GM18867 (cell line): ENCODE data around the gene PSME3IP1.

Source experiments
- ATAC-seq: cut with Tn5 transposase; IDR thresholded peaks from one replicate; pipeline ENCODE4 v1.9.1; 2021; ENCODE audit warnings: mild to moderate bottlenecking, moderate library complexity; ENCODE audit not compliant: unreplicated experiment

Gene PSME3IP1

DNA sequence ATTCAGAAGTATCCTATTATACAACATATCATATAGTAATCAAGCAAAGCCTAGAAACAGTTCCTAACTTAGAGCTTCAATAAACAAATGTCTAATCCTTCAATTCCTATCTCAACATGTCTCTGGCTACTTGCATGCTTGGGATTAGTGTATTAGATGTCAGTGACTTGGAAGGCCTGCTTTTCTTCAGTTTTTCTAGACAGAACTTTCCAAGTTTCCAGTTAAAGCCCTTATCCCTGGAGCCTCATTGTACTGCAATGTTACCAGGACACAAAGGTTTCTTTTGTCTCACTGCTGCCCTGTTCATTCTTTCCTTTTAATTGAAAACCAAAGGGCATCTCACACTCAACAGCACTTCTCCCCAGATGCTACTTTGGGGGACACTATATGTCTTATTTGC, 16.5 kb downstream of the PSME3IP1 start:
- no peak for ATAC-seq

DNA sequence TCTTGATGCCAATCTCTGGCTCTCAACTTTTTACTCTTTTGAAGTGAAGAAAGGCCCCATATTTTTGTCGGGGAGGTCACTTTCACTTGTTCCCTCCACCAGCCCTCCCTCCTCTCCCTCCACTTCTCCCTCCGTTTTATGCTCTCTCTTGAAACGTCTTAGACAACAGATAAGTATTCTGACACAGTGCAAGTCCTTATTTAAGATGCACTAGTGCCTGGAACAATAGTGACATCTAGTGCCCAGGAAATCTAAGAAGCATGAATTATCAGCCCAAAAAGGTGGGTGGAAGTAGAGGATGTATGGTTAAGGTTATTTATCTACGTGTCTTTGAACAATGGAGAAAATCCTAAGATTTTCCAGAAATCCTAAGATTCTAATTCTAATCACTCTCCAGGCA, 17.9 kb downstream of the PSME3IP1 start:
- no peak for ATAC-seq

DNA sequence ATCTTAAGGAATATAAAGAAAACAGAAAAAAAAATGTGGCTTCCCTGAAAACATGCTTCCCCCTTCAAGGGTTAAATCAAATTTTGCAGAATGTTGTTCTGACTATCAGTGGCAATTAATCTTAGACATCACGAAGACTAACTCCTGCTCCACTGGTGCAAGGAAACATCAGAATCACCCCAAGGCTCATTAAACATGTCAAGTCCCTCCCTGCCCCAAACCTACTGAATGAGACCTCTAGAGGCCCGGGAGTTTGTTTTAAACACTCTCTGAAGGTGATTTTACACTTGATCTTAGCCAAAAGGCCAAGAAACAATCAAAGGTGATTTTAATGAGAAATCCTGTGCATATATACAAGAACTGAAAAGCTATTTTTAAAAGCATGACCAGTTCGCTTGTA, 18.3 kb downstream of the PSME3IP1 start:
- ATAC-seq = no peak

DNA sequence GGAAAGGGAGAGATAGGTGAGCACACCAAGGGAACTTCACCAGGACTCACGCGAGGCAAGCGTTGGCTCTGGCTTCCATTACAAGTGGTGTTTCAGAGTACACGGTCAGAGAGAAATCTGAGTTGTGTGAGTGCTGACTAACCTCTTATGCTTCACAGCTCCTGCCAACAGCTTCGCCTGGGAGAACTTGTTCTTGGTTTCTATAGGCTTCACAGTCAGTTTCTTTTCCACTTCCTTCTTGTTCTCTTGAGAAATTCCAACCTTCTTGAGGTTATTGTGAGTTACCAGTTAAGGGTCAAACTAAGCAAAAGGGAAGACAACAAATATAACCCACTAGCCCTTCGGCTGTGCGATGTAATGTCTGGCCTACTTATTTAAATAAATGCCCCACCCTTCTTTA, 18.9 kb downstream of the PSME3IP1 start:
- no peak for ATAC-seq

DNA sequence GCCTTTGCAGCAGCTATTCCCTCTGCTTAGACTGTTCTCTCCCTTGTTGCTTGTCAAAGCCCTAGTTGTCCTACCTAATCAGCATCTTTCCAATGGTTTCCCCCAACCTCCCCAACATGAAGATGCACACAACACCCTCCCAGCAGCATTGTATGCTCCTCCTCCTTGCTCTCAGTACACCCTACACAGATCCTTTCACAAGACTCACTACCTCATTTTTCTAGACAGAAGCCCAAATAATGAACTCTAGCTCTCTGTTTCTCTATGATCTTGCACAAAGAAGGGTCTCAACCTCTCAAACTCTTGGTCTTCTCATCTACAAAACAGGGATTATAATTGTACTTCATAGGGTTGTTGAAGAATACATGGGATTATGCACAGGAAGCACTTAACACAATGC, 19.4 kb downstream of the PSME3IP1 start:
- no peak for ATAC-seq

DNA sequence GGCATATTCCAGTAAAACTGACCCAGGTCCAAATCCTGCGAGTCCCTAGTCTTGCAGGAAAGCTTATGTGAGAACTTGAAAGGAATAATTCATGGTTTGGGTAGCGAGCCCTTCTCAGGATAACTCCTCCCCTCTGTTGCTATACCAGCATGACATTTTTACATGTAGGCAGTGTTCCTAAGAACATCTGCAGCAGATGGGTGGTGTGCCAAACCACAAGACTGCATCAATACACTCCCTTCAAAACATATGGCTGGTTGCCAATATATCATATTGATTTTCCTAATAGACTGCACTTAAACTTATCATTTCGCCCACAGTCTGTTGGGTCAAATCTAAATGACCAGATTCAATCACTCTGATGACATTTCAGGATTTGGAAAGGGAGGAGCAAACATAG, 19.9 kb downstream of the PSME3IP1 start:
- ATAC-seq = no peak

DNA sequence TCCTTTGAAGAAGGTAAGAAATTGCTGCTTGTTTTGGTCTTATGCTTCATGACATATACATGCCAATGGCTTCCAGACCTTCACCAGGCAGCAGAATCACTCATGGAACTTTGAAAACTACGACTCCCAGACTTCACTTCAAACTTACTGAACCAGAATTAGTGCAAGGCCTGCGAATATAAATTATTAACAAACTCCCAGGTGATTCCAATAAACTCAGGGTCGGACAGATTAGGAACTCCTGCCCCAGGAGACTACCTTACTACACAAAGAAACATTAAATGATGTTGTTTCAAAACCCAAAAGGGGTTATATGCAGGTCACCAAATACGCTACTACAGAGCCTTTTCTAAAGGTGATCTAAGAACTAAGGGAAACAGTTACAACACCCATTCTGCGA, 20.4 kb downstream of the PSME3IP1 start:
- ATAC-seq = no peak

GRCh38 chr16:57163842-57164241, 22.0 kb downstream of the PSME3IP1 start:
- ATAC-seq = no peak

- no peak for ATAC-seq
Measured at GRCh38 chr16:57159447-57159846, 26.4 kb downstream of the PSME3IP1 start.

DNA sequence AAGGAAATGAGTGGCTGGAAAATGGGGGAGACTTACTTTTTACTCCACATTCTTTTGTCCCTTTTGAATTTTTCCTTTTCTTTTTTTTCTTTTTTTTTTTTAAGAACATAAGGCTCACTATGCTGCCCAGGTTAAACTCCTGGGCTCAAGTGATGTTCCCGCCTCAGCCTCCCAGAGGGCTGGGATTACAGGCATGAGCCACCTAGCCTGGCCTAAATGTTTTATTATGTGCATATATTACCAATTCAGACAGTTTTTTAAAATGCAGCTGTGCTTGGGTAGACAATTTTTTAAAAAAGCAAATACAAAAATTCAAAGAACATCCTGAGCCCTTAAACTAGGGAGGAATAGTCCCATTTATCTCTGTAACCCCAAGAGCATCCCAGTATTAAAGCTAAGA, 28.3 kb downstream of the PSME3IP1 start:
- ATAC-seq = no peak

DNA sequence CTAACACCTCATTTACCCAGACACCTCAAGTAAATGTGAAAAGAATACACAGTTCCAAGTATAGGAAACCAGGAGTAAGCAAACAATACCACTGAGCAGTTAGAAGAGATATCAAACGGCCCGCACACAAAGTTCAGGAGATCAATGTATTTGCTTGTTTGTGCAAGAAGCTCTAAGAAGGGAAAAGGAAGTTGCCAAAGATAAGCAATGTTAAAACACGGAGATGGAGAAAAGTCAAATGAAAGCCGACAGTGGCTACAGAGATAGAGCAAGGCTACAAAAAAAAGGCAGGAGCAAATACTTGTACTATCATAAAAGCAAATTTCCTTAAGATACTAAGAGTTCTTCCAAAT, 29.5 kb downstream of the PSME3IP1 start:
- no peak for ATAC-seq

GRCh38 chr16:57155702-57156350, 30.0 kb downstream of the PSME3IP1 start:
- ATAC-seq = no peak

DNA sequence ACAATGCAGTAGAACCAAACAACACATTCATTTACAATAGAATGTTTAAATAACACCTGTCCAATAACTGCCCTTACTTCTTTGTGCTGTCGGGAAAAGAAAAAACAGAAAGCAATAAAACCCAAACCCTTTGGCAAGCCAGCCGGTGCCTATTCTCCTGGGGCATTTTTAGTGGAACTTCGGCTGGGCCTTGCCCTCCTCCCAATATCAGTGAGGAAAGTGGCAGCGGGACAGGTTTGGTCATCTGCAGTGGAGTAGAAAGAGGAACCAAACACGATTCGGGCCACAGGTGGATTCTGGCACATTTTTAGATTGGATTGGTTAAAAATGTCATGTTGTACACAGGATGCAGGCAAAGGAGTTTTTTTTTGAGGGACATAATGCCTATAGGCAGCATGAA, 32.0 kb downstream of the PSME3IP1 start:
- ATAC-seq = no peak

DNA sequence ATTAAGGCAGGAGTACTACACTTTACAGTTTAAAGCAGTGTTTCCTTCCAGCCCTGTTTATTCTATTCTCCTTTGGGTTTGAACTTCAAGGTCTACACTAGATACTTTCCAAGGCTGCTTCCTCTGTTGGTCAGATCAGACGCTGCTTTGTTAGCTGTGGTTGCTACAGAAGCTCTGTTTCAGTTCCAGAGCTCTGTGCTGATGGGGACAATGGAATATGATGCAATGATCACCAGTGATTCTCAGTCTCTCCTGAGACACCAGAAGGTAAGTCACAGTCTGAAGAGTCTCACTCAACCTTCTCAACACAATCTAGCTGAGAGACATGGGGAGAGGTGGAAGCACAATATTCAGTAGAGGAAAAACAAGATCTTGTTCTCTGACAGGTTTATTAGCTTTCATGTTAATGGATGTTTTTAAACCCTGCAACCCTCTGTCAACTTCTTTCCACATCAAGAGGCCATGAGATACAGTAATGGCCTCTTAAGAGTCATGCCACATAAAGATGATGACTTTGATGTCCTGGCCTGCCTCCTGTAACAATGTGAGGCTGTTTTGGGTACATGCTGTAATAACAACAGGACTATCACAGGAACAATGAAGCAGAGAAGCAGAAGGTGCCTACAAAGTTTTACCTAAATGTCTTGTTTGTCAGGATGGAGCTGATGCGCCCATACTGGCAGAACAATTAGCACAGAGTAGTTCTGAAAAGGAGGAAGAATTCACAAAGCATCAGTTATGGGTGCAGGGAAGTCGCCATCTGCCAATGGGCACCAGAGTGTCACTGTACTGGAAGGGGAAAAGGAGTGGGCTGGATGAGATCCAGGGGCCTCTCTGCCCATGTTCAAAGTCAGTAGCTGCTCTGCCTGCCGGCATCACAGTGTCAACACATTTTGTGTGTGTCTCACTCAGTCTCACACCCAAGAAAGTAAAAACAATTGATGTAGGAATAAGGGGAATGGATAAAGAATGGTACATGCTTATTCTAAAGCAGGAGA, 33.4 kb downstream of the PSME3IP1 start:
- ATAC-seq = no peak

DNA sequence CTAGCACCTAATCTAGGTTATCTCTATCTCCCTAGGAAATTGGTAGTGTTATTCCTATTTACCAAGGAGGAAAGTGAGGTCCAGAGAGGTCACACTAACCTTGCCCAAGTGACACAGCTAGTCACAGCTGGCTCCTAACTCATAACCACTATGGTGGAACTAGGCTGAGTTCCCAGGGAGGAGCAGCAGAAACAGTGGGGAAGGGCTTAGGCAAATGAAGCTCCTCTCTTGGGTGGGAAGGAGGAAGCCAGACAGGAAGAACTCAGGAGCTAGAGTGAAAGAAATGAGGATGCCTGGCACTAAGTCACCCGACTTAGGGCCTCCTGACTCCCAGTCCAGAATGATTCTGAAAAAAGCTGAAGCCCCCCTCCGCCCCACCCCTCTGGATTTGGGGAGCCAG, 34.5 kb downstream of the PSME3IP1 start:
- no peak for ATAC-seq

- ATAC-seq = no peak
Measured at GRCh38 chr16:57150682-57151330, 35.0 kb downstream of the PSME3IP1 start.

DNA sequence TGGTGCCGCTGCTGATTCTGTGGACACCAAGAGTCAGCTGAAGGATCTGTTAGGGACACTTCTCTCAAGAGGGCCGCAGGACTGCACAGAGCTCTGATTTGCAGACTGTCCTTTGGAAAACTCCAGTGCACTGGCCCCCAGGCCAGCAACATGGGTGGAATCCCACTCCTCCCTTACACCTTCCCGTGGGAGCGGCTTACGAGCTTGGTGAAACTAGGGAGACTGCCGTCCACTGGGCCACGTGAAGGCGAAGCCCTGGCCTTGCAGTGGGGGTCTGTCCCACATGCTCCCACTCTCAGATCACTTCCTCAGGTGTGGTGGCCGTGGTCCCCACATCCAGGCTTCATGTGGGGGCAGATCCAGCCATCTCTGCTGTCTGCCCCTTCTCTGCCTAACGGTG, 36.4 kb downstream of the PSME3IP1 start:
- no peak for ATAC-seq

DNA sequence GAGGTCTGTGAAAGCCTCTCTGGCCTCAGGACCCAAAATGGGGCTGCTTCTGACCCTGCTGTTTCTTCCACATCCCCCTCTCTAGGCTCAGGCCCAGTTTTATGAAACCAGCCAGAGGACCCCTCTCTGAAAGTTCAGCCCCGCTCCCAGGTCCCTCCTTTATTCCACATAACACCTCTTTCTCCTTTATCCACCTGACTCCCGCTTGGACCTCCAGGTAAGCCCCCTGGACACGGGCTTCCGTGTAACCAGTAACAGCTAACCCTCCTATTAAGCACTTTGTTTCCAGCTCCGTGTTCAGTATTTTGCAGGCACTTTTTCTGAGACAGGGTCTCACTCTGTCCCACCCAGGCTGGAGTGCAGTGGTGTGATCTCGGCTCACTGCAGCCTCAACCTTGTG, 37.4 kb downstream of the PSME3IP1 start:
- ATAC-seq = no peak

- no peak for ATAC-seq
Measured at GRCh38 chr16:57147381-57148221, 38.2 kb downstream of the PSME3IP1 start.

- ATAC-seq = no peak
Measured at GRCh38 chr16:57146735-57147134, 39.1 kb downstream of the PSME3IP1 start.
